OCI-LY1 (cell line): ENCODE results near the gene UBE2G1.

ENCODE experiments used
- H2AFZ ChIP-seq: fragments of 200-600 bp; sonication (generic), shearing (Covaris generic); 2 replicates; pipeline ENCODE4 v1.6.0; 2014; ENCODE audit warnings: antibody characterized with exemption, mild to moderate bottlenecking, low read length
- H3F3A ChIP-seq: fragments of 200-600 bp; sonication (generic), shearing (Covaris generic); 2 replicates; pipeline ENCODE4 v1.6.0; 2014; ENCODE audit warnings: mild to moderate bottlenecking, antibody characterized with exemption, low read length, moderate library complexity; ENCODE audit not compliant: insufficient read depth
- H3K27ac ChIP-seq: fragments of 200-600 bp; sonication (generic); 2 replicates; pipeline ENCODE4 v1.5.1; 2014; ENCODE audit warnings: low read length, mixed run types, mild to moderate bottlenecking, low read depth; ENCODE audit not compliant: poor library complexity, severe bottlenecking
- H3K27me3 ChIP-seq: fragments of 200-600 bp; sonication (generic); 2 replicates; pipeline ENCODE4 v1.6.0; 2014; ENCODE audit warnings: antibody characterized with exemption, mild to moderate bottlenecking, low read length, moderate library complexity; ENCODE audit not compliant: insufficient read depth
- H3K36me3 ChIP-seq: fragments of 200-600 bp; sonication (generic); 2 replicates; pipeline ENCODE4 v1.6.1; 2014; ENCODE audit warnings: mild to moderate bottlenecking, antibody characterized with exemption, low read length, moderate library complexity, mixed read lengths; ENCODE audit not compliant: insufficient read depth
- H3K4me1 ChIP-seq: fragments of 200-600 bp; sonication (generic); 2 replicates; pipeline ENCODE4 v1.5.1; 2014; ENCODE audit warnings: mild to moderate bottlenecking, low read length, moderate library complexity; ENCODE audit not compliant: insufficient read depth, severe bottlenecking
- H3K4me2 ChIP-seq: fragments of 200-600 bp; sonication (generic), shearing (Covaris generic); 2 replicates; pipeline ENCODE4 v1.6.1; 2014; ENCODE audit warnings: low read length
- H3K4me3 ChIP-seq: fragments of 200-600 bp; sonication (generic); 2 replicates; pipeline ENCODE4 v1.5.1; 2014; ENCODE audit warnings: low read length, low read depth, mild to moderate bottlenecking, mixed read lengths; ENCODE audit not compliant: poor library complexity, severe bottlenecking
- H3K79me2 ChIP-seq: fragments of 200-600 bp; shearing (Covaris generic); 2 replicates; pipeline ENCODE4 v1.6.1; 2016; ENCODE audit warnings: mixed run types, low read length, mixed read lengths; ENCODE audit not compliant: insufficient read depth
- H3K9ac ChIP-seq: fragments of 200-600 bp; sonication (generic), shearing (Covaris generic); 2 replicates; pipeline ENCODE4 v1.6.1; 2014; ENCODE audit warnings: mild to moderate bottlenecking, low read length, mixed read lengths
- H3K9me2 ChIP-seq: fragments of 200-600 bp; sonication (generic), shearing (Covaris generic); 2 replicates; pipeline ENCODE4 v1.6.1; 2014; ENCODE audit warnings: low read depth, mild to moderate bottlenecking, low read length, mixed read lengths
- H3K9me3 ChIP-seq: fragments of 200-600 bp; shearing (Covaris generic); 2 replicates; pipeline ENCODE4 v1.6.1; 2014; ENCODE audit warnings: low read length, mixed read lengths
- H4K20me1 ChIP-seq: fragments of 200-600 bp; sonication (generic), shearing (Covaris generic); 2 replicates; pipeline ENCODE4 v1.6.0; 2016; ENCODE audit warnings: mild to moderate bottlenecking, low read length; ENCODE audit not compliant: insufficient read depth
- EZH2 ChIP-seq: fragments of 200-600 bp; sonication (generic), shearing (Covaris generic); IDR thresholded peaks from 2 replicates; pipeline ENCODE4 v1.8.0; 2017; ENCODE audit warnings: borderline replicate concordance, mixed run types, mild to moderate bottlenecking, antibody characterized with exemption, low read length, moderate library complexity, mixed read lengths
- TF ChIP-seq, protein P1 (sequence below): fragments of 200-600 bp; sonication (generic), shearing (Covaris generic); IDR thresholded peaks from 2 replicates; pipeline ENCODE4 v1.5.1; 2017; ENCODE audit warnings: mild to moderate bottlenecking, antibody characterized with exemption, low read length, moderate library complexity, mixed read lengths

UBE2G1 gene

DNA sequence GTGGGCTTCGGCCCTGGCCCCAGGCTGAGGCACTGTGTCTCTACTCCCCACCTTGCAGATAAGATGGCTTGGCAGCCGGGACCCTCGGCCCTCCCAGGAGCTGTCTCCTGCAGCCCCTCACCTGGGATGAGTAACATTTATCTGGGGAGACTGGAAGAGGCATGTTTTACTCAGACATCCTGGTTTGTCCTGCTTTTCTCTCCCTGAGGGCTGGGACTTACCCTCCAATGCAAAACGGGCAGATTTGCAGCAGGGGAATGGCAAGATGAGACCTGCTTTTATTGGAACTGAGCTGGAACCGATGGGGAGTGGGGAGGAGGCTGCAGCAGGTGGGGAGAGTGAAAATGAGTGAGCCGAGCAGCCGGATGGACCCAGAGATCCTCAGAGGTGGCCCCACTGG is 27.3 kb upstream of the UBE2G1 start:
- Histone ChIP-seq H3K4me1 (peaks cover 69% of the 10 kb centered on the region), H3K4me3 (peak overlapping the region; percentile 39), H3F3A (peaks cover 8% of the 10 kb centered on the region; the same call in 1 of the 2 replicates), H3K9ac (peak overlapping the region; percentile 76), H3K9me2 (no peaks in the 10 kb centered on the region), H3K27ac (peak overlapping the region; percentile 99), H2AFZ (no peak overlapping the region), H4K20me1 (no peaks in the 10 kb centered on the region), H3K36me3 (no peaks in the 10 kb centered on the region), H3K27me3 (no peaks in the 10 kb centered on the region), H3K79me2 (no peaks in the 10 kb centered on the region), H3K4me2 (peak overlapping the region; percentile 68), H3K9me3 (no peaks in the 10 kb centered on the region)
- TF ChIP-seq, protein P1, sequence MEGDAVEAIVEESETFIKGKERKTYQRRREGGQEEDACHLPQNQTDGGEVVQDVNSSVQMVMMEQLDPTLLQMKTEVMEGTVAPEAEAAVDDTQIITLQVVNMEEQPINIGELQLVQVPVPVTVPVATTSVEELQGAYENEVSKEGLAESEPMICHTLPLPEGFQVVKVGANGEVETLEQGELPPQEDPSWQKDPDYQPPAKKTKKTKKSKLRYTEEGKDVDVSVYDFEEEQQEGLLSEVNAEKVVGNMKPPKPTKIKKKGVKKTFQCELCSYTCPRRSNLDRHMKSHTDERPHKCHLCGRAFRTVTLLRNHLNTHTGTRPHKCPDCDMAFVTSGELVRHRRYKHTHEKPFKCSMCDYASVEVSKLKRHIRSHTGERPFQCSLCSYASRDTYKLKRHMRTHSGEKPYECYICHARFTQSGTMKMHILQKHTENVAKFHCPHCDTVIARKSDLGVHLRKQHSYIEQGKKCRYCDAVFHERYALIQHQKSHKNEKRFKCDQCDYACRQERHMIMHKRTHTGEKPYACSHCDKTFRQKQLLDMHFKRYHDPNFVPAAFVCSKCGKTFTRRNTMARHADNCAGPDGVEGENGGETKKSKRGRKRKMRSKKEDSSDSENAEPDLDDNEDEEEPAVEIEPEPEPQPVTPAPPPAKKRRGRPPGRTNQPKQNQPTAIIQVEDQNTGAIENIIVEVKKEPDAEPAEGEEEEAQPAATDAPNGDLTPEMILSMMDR = no peak
- no peak for TF ChIP-seq EZH2

DNA sequence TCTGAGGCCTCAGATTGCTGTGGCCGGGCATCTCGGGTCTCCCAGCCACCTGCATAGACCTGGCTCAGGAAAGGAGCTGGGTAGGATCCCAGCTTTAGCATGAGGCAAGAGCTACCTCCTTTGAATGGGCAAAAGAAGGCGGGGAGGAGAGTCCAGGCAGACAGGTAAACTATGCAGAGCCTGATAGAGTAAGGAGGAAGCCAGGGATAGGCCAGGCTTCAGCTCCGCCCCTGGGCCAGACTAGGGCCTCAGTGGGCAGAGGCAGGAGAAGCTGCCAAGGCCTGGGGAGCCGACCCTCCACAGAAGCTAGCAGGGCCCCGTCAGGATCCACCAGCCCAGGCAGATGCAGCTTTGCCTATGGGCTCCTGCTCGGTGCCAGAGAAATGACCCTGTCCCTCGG is 22.6 kb upstream of the UBE2G1 start:
- Histone ChIP-seq H3K9me3 (no peaks in the 10 kb centered on the region), H3K4me1 (peaks cover 45% of the 10 kb centered on the region), H3K9me2 (no peaks in the 10 kb centered on the region), H3K4me2 (no peak overlapping the region), H3K9ac (peak overlapping the region; percentile 27; the same call in 1 of the 2 replicates), H4K20me1 (no peaks in the 10 kb centered on the region), H3K4me3 (no peak overlapping the region), H3K27ac (peak overlapping the region; percentile 99), H3K79me2 (no peaks in the 10 kb centered on the region), H3F3A (no peaks in the 10 kb centered on the region), H2AFZ (no peak overlapping the region), H3K27me3 (no peaks in the 10 kb centered on the region), H3K36me3 (no peaks in the 10 kb centered on the region)
- no peak for TF ChIP-seq EZH2
- TF ChIP-seq, protein P1 = no peak

DNA sequence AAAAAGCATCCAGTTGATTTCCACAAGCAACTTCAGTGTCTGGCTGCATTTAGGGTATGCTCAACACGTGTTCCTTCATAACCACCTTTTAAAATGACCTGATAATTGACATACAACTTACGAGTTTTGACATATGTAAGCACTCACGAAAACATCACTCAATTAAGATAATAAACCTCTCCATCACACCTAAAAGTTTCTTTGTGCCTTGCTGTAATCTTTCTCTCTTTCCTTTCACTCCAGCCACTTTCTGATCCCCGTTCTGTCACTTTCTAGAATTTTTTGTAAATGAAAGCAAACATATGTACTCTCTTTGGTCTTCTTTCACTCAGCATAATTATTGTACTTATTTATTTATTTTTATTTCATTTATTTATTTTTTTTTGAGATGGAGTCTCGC is 20.7 kb upstream of the UBE2G1 start:
- Histone ChIP-seq H3K27me3 (no peaks in the 10 kb centered on the region), H3K36me3 (no peaks in the 10 kb centered on the region), H3K4me3 (no peak overlapping the region), H3K79me2 (no peaks in the 10 kb centered on the region), H3K27ac (peak overlapping the region; percentile 31), H3K4me2 (no peak overlapping the region), H4K20me1 (no peaks in the 10 kb centered on the region), H3F3A (no peaks in the 10 kb centered on the region), H3K9me2 (no peaks in the 10 kb centered on the region), H3K9me3 (no peaks in the 10 kb centered on the region), H2AFZ (no peak overlapping the region), H3K9ac (no peak overlapping the region), H3K4me1 (peaks cover 27% of the 10 kb centered on the region)
- TF ChIP-seq, protein P1 = no peak
- TF ChIP-seq EZH2 = no peak
